ENCODE data around the gene BABAM2. TPM values are rescaled to one million over a fixed set of nuclear protein-coding genes. Genes with fewer than 3 reads are reported as not detected.

BABAM2 gene
- total and polyA plus RNA-seq, 2 of the 4 experiments (the other 2 are of a cell fraction) = 20.9 to 23.1 TPM

GRCh38 chr2:27988306-27988705, 97.8 kb downstream of the BABAM2 start:
- peaks cover 4% of the 10 kb centered on the region for H3K4me1 ChIP-seq (ENCODE audit: control insufficient read depth, insufficient read depth, low read length)
- DNase-seq (no peak), ATAC-seq (ENCODE audit: low read depth) (no peak)
- no peak overlapping the region for H3K56ac ChIP-seq (ENCODE audit: extremely low read depth, insufficient read depth, low read length)
- H3K4me2 ChIP-seq (ENCODE audit: low read depth, low read length) = peak overlapping the region; percentile 69; the same call in 1 of the 2 replicates
- H2AK9ac ChIP-seq (replicated peaks; ENCODE audit: low read depth, low read length, poor library complexity) = no peak overlapping the region
- H4K8ac ChIP-seq (ENCODE audit: low read depth in 2 of 2, low read length in 2 of 2) = no peak overlapping the region; a peak in 1 of 4 replicates
- no peaks in the 10 kb centered on the region for H3K9me3 ChIP-seq (ENCODE audit: control insufficient read depth, insufficient read depth, low read length)
- in situ Hi-C loops (cut with MboI; ENCODE audit: low sequenced_read_pairs) = no loop called here
- H2BK20ac ChIP-seq (ENCODE audit: low read depth, low read length) = no peak overlapping the region
- H2BK5ac ChIP-seq (ENCODE audit: low read depth, low read length, poor library complexity, severe bottlenecking) = no peak overlapping the region
- H3K36me3 ChIP-seq (ENCODE audit: control insufficient read depth, insufficient read depth, low read length) = no peaks in the 10 kb centered on the region
- TF ChIP-seq RFX5 (IDR thresholded peaks at IDR 0.05; ENCODE audit: low read depth, low read length) (no peak), RCOR1 (IDR thresholded peaks at IDR 0.05; ENCODE audit: insufficient replicate concordance, low read length) (no peak), RAD21 (IDR thresholded peaks at IDR 0.05; ENCODE audit: low read length) (no peak), CEBPB (IDR thresholded peaks at IDR 0.05; ENCODE audit: low read depth, low read length) (no peak), SMC3 (IDR thresholded peaks at IDR 0.05; ENCODE audit: low read depth, low read length) (no peak), CHD1 (IDR thresholded peaks at IDR 0.05; ENCODE audit: low read depth, low read length) (no peak)
- no peak overlapping the region for H3K23ac ChIP-seq (ENCODE audit: low read depth, low read length)
- no peaks in the 10 kb centered on the region for H3K9me1 ChIP-seq (ENCODE audit: insufficient read depth, low read length)
- H3K4ac ChIP-seq (ENCODE audit: low read depth, low read length) = no peak overlapping the region
- CTCF ChIA-PET = no interaction called here
- H2BK15ac ChIP-seq (ENCODE audit: low read depth, low read length) = no peak overlapping the region
- H3K14ac ChIP-seq (replicated peaks; ENCODE audit: low read depth, low read length) = no peak overlapping the region
- WGBS, 2 experiments (ENCODE audit: extremely low coverage in 2 of 2, insufficient read length in 1 of 2) = no CpG with 5 or more reads among the region's 3 CpGs
- no peaks in the 10 kb centered on the region for H4K20me1 ChIP-seq (ENCODE audit: insufficient read depth, low read length)
- no peaks in the 10 kb centered on the region for H3K27me3 ChIP-seq (ENCODE audit: control insufficient read depth, insufficient read depth, low read length)
- no peak overlapping the region for H2AFZ ChIP-seq (replicated peaks; ENCODE audit: low read length, poor library complexity)
- dilution Hi-C loops (cut with HindIII; ENCODE audit: low sequenced_read_pairs, unreplicated experiment) = no loop called here
- no peak overlapping the region for H3K18ac ChIP-seq (ENCODE audit: low read depth, low read length)
- H3K79me1 ChIP-seq (ENCODE audit: low read depth in 1 of 2, low read length in 2 of 2) = peaks cover 9 to 11% of the 10 kb centered on the region in 2 experiments; a peak in 2 of 4 replicates
- no peak overlapping the region for H3K4me3 ChIP-seq (ENCODE audit: insufficient read depth, low read depth, low read length)
- no peak overlapping the region for H2BK120ac ChIP-seq (ENCODE audit: low read depth, low read length)
- H2AK5ac ChIP-seq (ENCODE audit: low read depth, low read length) = no peak overlapping the region
- H4K5ac ChIP-seq (ENCODE audit: low read depth, low read length) = no peak overlapping the region
- H4K91ac ChIP-seq (ENCODE audit: insufficient read depth, low read depth, low read length) = no peak overlapping the region
- no TSS peak for BruUV-seq (replicated peaks)
- no peak overlapping the region for H3K9ac ChIP-seq (ENCODE audit: low read depth, low read length)
- POLR2A ChIA-PET (ENCODE audit: unreplicated experiment) = no interaction called here
- intact Hi-C loops (cut with micrococcal nuclease) = no loop called here
- no peak overlapping the region for H3K27ac ChIP-seq (ENCODE audit: insufficient read depth, low read length)
